Psoas muscle (tissue), 8 donors: ENCODE data around the gene GABRB1. TPM values are rescaled to one million over a fixed set of nuclear protein-coding genes. Genes with fewer than 3 reads are reported as not detected.

Experiments used
- ATAC-seq, 4 donors: fragments of 200-7000 bp; cut with Tn5 transposase; one replicate each; pipeline ENCODE4 v1.9.1; 2020; ENCODE audit warnings: moderate library complexity in 3 of 4, mild to moderate bottlenecking in 2 of 4
- DNase-seq, 2 donors: peaks; one replicate each; pipeline ENCODE4 v3.0.0-alpha.2; 2020
- H3K27ac ChIP-seq: fragments of 200-600 bp; one replicate; pipeline ENCODE4 v1.8.0; 2022
- H3K27me3 ChIP-seq, 3 donors: fragments of 200-600 bp in 1 of 3; one replicate each; pipeline versions ENCODE4 v1.6.1 to v1.8.0; 2013 to 2022; ENCODE audit warnings: low read length in 2 of 3, mild to moderate bottlenecking in 2 of 3, moderate library complexity in 1 of 3; ENCODE audit not compliant: insufficient read depth in 3 of 3
- H3K36me3 ChIP-seq, 2 donors: fragments of 200-600 bp in 1 of 2; one replicate each; pipeline versions ENCODE4 v1.6.1 to v1.8.0; 2013 to 2022; ENCODE audit warnings: low read depth in 1 of 2, mild to moderate bottlenecking in 1 of 2, moderate library complexity in 1 of 2; ENCODE audit not compliant: insufficient read depth in 1 of 2
- H3K4me1 ChIP-seq: fragments of 200-600 bp; one replicate; pipeline ENCODE4 v1.8.0; 2022
- H3K4me3 ChIP-seq: fragments of 200-600 bp; one replicate; pipeline ENCODE4 v1.8.0; 2022; ENCODE audit warnings: mild to moderate bottlenecking
- H3K9me3 ChIP-seq: fragments of 200-600 bp; one replicate; pipeline ENCODE4 v1.8.0; 2022
- CTCF ChIP-seq: fragments of 200-600 bp; IDR thresholded peaks from one replicate; pipeline ENCODE4 v1.8.0; 2022; ENCODE audit warnings: antibody characterized with exemption
- WGBS, 3 donors: extraction: QIAGEN DNeasy Blood & Tissue Kit; methylation state at CpG; one replicate each; pipeline versions ENCODE4 v1.1.6 to v1.1.7; 2013; 5-methylcytosine and 5-hydroxymethylcytosine counted together
- intact Hi-C, 2 donors: fragments of 100-400 bp; cut with DNase I; formaldehyde crosslinking; loops; one replicate each; pipeline versions ENCODE4 v1.11.0 to v1.14.2; 2022
- polyA plus RNA-seq, 3 donors: library from polyadenylated mRNA; stranded (reverse); fragments of 200-250 nt; gene quantifications; one replicate each; pipeline ENCODE4 v1.2.3, GENCODE V29; 2013
- total RNA-seq, 4 donors: library from RNA; stranded (reverse); fragmentation: NEBNext Ultra II Directional in 2 of 4; extraction: Animal tissue kit (Norgen Biotek cat#: 25700) in 2 of 4; gene quantifications; one replicate each; pipeline versions ENCODE4 v1.2.1 to v1.2.4, GENCODE V29; 2021 to 2023
- donor health status: healthy with polysubstance abuse.
- donor health status: DM: no; HTN: no; CAD: no; lungs with moderate emphysema.
- donor health status: Bipolar disorder and iron deficiency.
- donor health status: healthy.
- donor health status: DM: yes; HTN: yes; CAD: no.
- donor health status: DM: no; HTN: no; CAD: no.
- donor health status: DM: no; HTN: no; CAD: no.
- donor health status: DM: yes; HTN: yes; CAD: no.

The GABRB1 gene
- total and polyA plus RNA-seq, 7 donors, result not detected

GRCh38 chr4:47239649-47240048 is 208.3 kb downstream of the GABRB1 start:
- intact Hi-C loops, result no loop called here
- Histone ChIP-seq H3K4me3 (no peak overlapping the region), H3K27ac (no peak overlapping the region), H3K4me1 (no peaks in the 10 kb centered on the region), H3K27me3 (no peaks in the 10 kb centered on the region), H3K36me3 (no peaks in the 10 kb centered on the region), H3K9me3 (no peaks in the 10 kb centered on the region)
- DNase-seq, result no peak
- ATAC-seq, result no peak
- no peak for TF ChIP-seq CTCF
- 28 to 41% (median 34%) methylated on average over 4 of the region's 4 CpGs for WGBS, 3 donors

- Histone ChIP-seq H3K4me3 (no peak overlapping the region), H3K27ac (no peak overlapping the region), H3K36me3 (no peaks in the 10 kb centered on the region), H3K4me1 (no peaks in the 10 kb centered on the region), H3K9me3 (no peaks in the 10 kb centered on the region), H3K27me3 (no peaks in the 10 kb centered on the region)
- intact Hi-C loops, result no loop called here
- ATAC-seq (no peak), DNase-seq (no peak)
- WGBS, 3 donors, result 79 to 89% (median 81%) methylated on average over 9 of the region's 9 CpGs
- no peak for TF ChIP-seq CTCF
These were observed 220.2 kb downstream of the GABRB1 start for GRCh38 chr4:47251348-47252135.

GRCh38 chr4:47263721-47264120 is 232.4 kb downstream of the GABRB1 start:
- H3K9me3 ChIP-seq, result no peaks in the 10 kb centered on the region
- no peaks in the 10 kb centered on the region for H3K27me3 ChIP-seq
- H3K36me3 ChIP-seq, result no peaks in the 10 kb centered on the region
- no peak for ATAC-seq
- intact Hi-C loops, result no loop called here
- 89 to 93% (median 89%) methylated on average over 3 of the region's 3 CpGs for WGBS, 3 donors
- H3K4me1 ChIP-seq, result no peaks in the 10 kb centered on the region
- no peak for TF ChIP-seq CTCF
- H3K27ac ChIP-seq, result no peak overlapping the region
- DNase-seq, result no peak
- no peak overlapping the region for H3K4me3 ChIP-seq

- Histone ChIP-seq H3K36me3 (no peaks in the 10 kb centered on the region), H3K4me1 (no peaks in the 10 kb centered on the region), H3K27me3 (no peaks in the 10 kb centered on the region), H3K27ac (no peak overlapping the region), H3K4me3 (no peak overlapping the region), H3K9me3 (no peaks in the 10 kb centered on the region)
- 30 to 50% (median 42%) methylated on average over 2 of the region's 2 CpGs for WGBS, 3 donors
- ATAC-seq (no peak), DNase-seq (no peak)
- intact Hi-C loops, result no loop called here
- no peak for TF ChIP-seq CTCF
These were observed 239.0 kb downstream of the GABRB1 start for GRCh38 chr4:47270201-47270888.
